H1 (cell line): Measurements from ENCODE around the gene RAB3D. TPM values are rescaled to one million over a fixed set of nuclear protein-coding genes. Genes with fewer than 3 reads are reported as not detected.

Source experiments
- CTBP2 ChIP-seq: IDR thresholded peaks from 2 replicates; pipeline ENCODE4 v1.7.0; 2011; ENCODE audit warnings: borderline replicate concordance, mild to moderate bottlenecking, moderate library complexity, mixed read lengths, low read length; ENCODE audit not compliant: insufficient read depth, insufficient read length
- FOSL1 ChIP-seq: IDR thresholded peaks from 2 replicates; pipeline ENCODE4 v1.6.1; 2011; ENCODE audit warnings: mild to moderate bottlenecking, low read depth, low read length, moderate library complexity; ENCODE audit not compliant: insufficient read depth
- POLR2AphosphoS5 ChIP-seq: IDR thresholded peaks from 2 replicates; pipeline ENCODE4 v1.6.1; 2011; ENCODE audit warnings: low read depth, low read length
- SIRT6 ChIP-seq: IDR thresholded peaks from one replicate; pipeline ENCODE4 v1.7.1; 2012; ENCODE audit warnings: low read length, inconsistent platforms
- polyA plus RNA-seq, 7 experiments: library from polyadenylated mRNA; depleted of rRNA in 3 of 7; stranded (reverse) in 5 of 7; unstranded in 2 of 7; fragments of >200 nt in 5 of 7; fragments of 200-250 nt in 2 of 7; gene quantifications; 1 replicate in 5 of 7; 2 replicates in 1 of 7; 4 replicates in 1 of 7; pipeline versions ENCODE4 v1.2.1 to v1.2.3, GENCODE V29; 2011 to 2013; ENCODE audit warnings: missing spikeins in 2 of 7, mixed read lengths in 2 of 7
- total RNA-seq: library from RNA; stranded (reverse); fragmentation: NEBNext Ultra II Directional; extraction: Animal tissue kit (Norgen Biotek cat#: 25700); gene quantifications from 2 replicates; pipeline ENCODE4 v1.2.1, GENCODE V29; 2021
- TF ChIP-seq, protein P1 (sequence below): fragments of 300-600 bp; sonication (generic); IDR thresholded peaks from 2 replicates; pipeline ENCODE4 v1.7.1; 2012; ENCODE audit warnings: low read length, moderate library complexity, mild to moderate bottlenecking, inconsistent platforms; ENCODE audit not compliant: insufficient replicate concordance
- TF ChIP-seq, protein P2 (sequence below): IDR thresholded peaks from 2 replicates; pipeline ENCODE4 v1.6.1; 2011; ENCODE audit warnings: low read depth, mild to moderate bottlenecking, low read length; ENCODE audit not compliant: insufficient read depth

The RAB3D gene
- total and polyA plus RNA-seq, 2 of the 8 experiments (the other 6 are each of a cell fraction or from before 2014, with no cell fraction given), result 17.8 to 23.8 TPM

DNA sequence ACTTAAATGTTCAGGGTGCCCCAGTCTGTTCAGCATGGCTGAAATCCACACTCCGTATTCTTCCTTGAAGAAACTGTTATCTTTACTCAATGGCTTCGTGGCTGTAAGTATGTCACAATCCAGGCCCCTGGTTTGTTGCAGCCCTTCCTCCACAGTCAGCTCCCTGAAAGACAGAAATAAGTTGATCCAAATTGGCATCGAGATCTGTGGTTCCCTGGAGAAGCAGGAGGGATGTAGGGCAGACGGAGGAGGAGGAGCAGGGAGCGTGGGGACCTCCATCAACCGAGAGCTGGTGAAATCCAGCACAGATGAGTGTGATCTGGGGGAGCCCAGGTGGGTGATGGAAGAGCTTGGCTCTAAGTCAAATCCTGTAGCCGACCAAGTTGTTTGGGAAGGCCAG is 43.2 kb downstream of the RAB3D start (continued):
- TF ChIP-seq, protein P1, sequence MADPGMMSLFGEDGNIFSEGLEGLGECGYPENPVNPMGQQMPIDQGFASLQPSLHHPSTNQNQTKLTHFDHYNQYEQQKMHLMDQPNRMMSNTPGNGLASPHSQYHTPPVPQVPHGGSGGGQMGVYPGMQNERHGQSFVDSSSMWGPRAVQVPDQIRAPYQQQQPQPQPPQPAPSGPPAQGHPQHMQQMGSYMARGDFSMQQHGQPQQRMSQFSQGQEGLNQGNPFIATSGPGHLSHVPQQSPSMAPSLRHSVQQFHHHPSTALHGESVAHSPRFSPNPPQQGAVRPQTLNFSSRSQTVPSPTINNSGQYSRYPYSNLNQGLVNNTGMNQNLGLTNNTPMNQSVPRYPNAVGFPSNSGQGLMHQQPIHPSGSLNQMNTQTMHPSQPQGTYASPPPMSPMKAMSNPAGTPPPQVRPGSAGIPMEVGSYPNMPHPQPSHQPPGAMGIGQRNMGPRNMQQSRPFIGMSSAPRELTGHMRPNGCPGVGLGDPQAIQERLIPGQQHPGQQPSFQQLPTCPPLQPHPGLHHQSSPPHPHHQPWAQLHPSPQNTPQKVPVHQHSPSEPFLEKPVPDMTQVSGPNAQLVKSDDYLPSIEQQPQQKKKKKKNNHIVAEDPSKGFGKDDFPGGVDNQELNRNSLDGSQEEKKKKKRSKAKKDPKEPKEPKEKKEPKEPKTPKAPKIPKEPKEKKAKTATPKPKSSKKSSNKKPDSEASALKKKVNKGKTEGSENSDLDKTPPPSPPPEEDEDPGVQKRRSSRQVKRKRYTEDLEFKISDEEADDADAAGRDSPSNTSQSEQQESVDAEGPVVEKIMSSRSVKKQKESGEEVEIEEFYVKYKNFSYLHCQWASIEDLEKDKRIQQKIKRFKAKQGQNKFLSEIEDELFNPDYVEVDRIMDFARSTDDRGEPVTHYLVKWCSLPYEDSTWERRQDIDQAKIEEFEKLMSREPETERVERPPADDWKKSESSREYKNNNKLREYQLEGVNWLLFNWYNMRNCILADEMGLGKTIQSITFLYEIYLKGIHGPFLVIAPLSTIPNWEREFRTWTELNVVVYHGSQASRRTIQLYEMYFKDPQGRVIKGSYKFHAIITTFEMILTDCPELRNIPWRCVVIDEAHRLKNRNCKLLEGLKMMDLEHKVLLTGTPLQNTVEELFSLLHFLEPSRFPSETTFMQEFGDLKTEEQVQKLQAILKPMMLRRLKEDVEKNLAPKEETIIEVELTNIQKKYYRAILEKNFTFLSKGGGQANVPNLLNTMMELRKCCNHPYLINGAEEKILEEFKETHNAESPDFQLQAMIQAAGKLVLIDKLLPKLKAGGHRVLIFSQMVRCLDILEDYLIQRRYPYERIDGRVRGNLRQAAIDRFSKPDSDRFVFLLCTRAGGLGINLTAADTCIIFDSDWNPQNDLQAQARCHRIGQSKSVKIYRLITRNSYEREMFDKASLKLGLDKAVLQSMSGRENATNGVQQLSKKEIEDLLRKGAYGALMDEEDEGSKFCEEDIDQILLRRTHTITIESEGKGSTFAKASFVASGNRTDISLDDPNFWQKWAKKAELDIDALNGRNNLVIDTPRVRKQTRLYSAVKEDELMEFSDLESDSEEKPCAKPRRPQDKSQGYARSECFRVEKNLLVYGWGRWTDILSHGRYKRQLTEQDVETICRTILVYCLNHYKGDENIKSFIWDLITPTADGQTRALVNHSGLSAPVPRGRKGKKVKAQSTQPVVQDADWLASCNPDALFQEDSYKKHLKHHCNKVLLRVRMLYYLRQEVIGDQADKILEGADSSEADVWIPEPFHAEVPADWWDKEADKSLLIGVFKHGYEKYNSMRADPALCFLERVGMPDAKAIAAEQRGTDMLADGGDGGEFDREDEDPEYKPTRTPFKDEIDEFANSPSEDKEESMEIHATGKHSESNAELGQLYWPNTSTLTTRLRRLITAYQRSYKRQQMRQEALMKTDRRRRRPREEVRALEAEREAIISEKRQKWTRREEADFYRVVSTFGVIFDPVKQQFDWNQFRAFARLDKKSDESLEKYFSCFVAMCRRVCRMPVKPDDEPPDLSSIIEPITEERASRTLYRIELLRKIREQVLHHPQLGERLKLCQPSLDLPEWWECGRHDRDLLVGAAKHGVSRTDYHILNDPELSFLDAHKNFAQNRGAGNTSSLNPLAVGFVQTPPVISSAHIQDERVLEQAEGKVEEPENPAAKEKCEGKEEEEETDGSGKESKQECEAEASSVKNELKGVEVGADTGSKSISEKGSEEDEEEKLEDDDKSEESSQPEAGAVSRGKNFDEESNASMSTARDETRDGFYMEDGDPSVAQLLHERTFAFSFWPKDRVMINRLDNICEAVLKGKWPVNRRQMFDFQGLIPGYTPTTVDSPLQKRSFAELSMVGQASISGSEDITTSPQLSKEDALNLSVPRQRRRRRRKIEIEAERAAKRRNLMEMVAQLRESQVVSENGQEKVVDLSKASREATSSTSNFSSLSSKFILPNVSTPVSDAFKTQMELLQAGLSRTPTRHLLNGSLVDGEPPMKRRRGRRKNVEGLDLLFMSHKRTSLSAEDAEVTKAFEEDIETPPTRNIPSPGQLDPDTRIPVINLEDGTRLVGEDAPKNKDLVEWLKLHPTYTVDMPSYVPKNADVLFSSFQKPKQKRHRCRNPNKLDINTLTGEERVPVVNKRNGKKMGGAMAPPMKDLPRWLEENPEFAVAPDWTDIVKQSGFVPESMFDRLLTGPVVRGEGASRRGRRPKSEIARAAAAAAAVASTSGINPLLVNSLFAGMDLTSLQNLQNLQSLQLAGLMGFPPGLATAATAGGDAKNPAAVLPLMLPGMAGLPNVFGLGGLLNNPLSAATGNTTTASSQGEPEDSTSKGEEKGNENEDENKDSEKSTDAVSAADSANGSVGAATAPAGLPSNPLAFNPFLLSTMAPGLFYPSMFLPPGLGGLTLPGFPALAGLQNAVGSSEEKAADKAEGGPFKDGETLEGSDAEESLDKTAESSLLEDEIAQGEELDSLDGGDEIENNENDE, result no peak
- TF ChIP-seq CTBP2 (no peak), FOSL1 (no peak), POLR2AphosphoS5 (no peak), SIRT6 (no peak)
- TF ChIP-seq, protein P2, sequence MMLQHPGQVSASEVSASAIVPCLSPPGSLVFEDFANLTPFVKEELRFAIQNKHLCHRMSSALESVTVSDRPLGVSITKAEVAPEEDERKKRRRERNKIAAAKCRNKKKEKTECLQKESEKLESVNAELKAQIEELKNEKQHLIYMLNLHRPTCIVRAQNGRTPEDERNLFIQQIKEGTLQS, result no peak
